H9 (cell line): ENCODE results near the gene SHANK3. TPM values are rescaled to one million over a fixed set of nuclear protein-coding genes. Genes with fewer than 3 reads are reported as not detected.

Experiments used
- DNase-seq: peaks from one replicate; pipeline ENCODE4 v3.0.0-alpha.2; 2017
- H2AFZ ChIP-seq: one replicate; pipeline ENCODE4 v1.6.1; 2013; ENCODE audit warnings: mild to moderate bottlenecking, low read length, control low read depth, moderate library complexity
- H2AK5ac ChIP-seq: 2 replicates; pipeline ENCODE4 v1.6.1; 2013; ENCODE audit warnings: low read length, control low read depth, mixed read lengths; ENCODE audit not compliant: insufficient read length
- H2BK120ac ChIP-seq: one replicate; pipeline ENCODE4 v1.6.1; 2013; ENCODE audit warnings: low read depth, mild to moderate bottlenecking, low read length, control low read depth, inconsistent platforms; ENCODE audit not compliant: poor library complexity, severe bottlenecking
- H2BK12ac ChIP-seq: 2 replicates; pipeline ENCODE4 v1.6.1; 2013; ENCODE audit warnings: low read length, control low read depth, mixed read lengths, low read depth; ENCODE audit not compliant: insufficient read length
- H2BK15ac ChIP-seq: 2 replicates; pipeline ENCODE4 v1.6.1; 2013; ENCODE audit warnings: low read depth, low read length, control low read depth
- H2BK20ac ChIP-seq: one replicate; pipeline ENCODE4 v1.6.1; 2013; ENCODE audit warnings: low read depth, mild to moderate bottlenecking, low read length, control low read depth, inconsistent platforms; ENCODE audit not compliant: poor library complexity, severe bottlenecking
- H2BK5ac ChIP-seq: 2 replicates; pipeline ENCODE4 v1.6.1; 2013; ENCODE audit warnings: low read length, control low read depth, mixed read lengths; ENCODE audit not compliant: insufficient read length
- H3K14ac ChIP-seq: 2 replicates; pipeline ENCODE4 v1.6.1; 2013; ENCODE audit warnings: low read length, control low read depth; ENCODE audit not compliant: insufficient read depth
- H3K18ac ChIP-seq: 2 replicates; pipeline ENCODE4 v1.6.1; 2013; ENCODE audit warnings: low read depth, mild to moderate bottlenecking, mixed read lengths, low read length, control low read depth; ENCODE audit not compliant: insufficient read length
- H3K23ac ChIP-seq: 2 replicates; pipeline ENCODE4 v1.6.1; 2013; ENCODE audit warnings: low read length, control low read depth, mixed read lengths, low read depth; ENCODE audit not compliant: insufficient read length
- H3K23me2 ChIP-seq: 2 replicates; pipeline ENCODE4 v1.6.1; 2013; ENCODE audit warnings: low read depth, mild to moderate bottlenecking, mixed read lengths, low read length, control low read depth; ENCODE audit not compliant: insufficient read length, poor library complexity, severe bottlenecking
- H3K27ac ChIP-seq: 2 replicates; pipeline ENCODE4 v1.5.1; 2013; ENCODE audit warnings: low read length, control low read depth, mixed read lengths, low read depth; ENCODE audit not compliant: insufficient read length
- H3K27me3 ChIP-seq: 2 replicates; pipeline ENCODE4 v1.6.1; 2013; ENCODE audit warnings: low read length, control low read depth, inconsistent platforms; ENCODE audit not compliant: insufficient read depth
- H3K4ac ChIP-seq: 2 replicates; pipeline ENCODE4 v1.6.1; 2013; ENCODE audit warnings: low read depth, mild to moderate bottlenecking, control low read depth, inconsistent platforms, low read length, moderate library complexity
- H3K4me1 ChIP-seq: 2 replicates; pipeline ENCODE4 v1.6.1; 2013; ENCODE audit warnings: low read length, control low read depth, inconsistent platforms; ENCODE audit not compliant: insufficient read depth
- H3K4me2 ChIP-seq: 2 replicates; pipeline ENCODE4 v1.6.1; 2013; ENCODE audit warnings: low read length, control low read depth, mixed read lengths; ENCODE audit not compliant: insufficient read length, insufficient read depth
- H3K56ac ChIP-seq: 2 replicates; pipeline ENCODE4 v1.6.1; 2013; ENCODE audit warnings: low read depth, mild to moderate bottlenecking, mixed read lengths, low read length, control low read depth; ENCODE audit not compliant: insufficient read length
- H3K79me1 ChIP-seq: 2 replicates; pipeline ENCODE4 v1.6.1; 2013; ENCODE audit warnings: low read depth, mild to moderate bottlenecking, moderate library complexity, low read length, control low read depth, inconsistent platforms; ENCODE audit not compliant: insufficient read depth, poor library complexity, severe bottlenecking
- H3K79me2 ChIP-seq: 2 replicates; pipeline ENCODE4 v1.6.1; 2013; ENCODE audit warnings: low read length, control low read depth, inconsistent platforms; ENCODE audit not compliant: insufficient read depth
- H3K9ac ChIP-seq: 2 replicates; pipeline ENCODE4 v1.6.1; 2013; ENCODE audit warnings: low read length, control low read depth, mixed read lengths; ENCODE audit not compliant: insufficient read length; ENCODE audit errors: extremely low read depth
- H3K9me3 ChIP-seq: one replicate; pipeline ENCODE4 v1.6.1; 2013; ENCODE audit warnings: low read depth, low read length, inconsistent platforms; ENCODE audit not compliant: control insufficient read depth
- H3T11ph ChIP-seq: one replicate; pipeline ENCODE4 v1.6.1; 2013; ENCODE audit warnings: mild to moderate bottlenecking, low read length, control low read depth, inconsistent platforms
- H4K20me1 ChIP-seq: one replicate; pipeline ENCODE4 v1.6.1; 2013; ENCODE audit not compliant: control insufficient read depth, insufficient read length, insufficient read depth
- H4K5ac ChIP-seq: 2 replicates; pipeline ENCODE4 v1.6.1; 2013; ENCODE audit warnings: low read depth, mild to moderate bottlenecking, mixed read lengths, low read length, control low read depth; ENCODE audit not compliant: insufficient read length
- H4K8ac ChIP-seq: replicated peaks from 2 replicates; pipeline ENCODE4 v1.6.1; 2013; ENCODE audit warnings: low read length, control low read depth, mixed read lengths, low read depth; ENCODE audit not compliant: insufficient read length
- H4K91ac ChIP-seq: 2 replicates; pipeline ENCODE4 v1.6.1; 2013; ENCODE audit warnings: low read depth, mild to moderate bottlenecking, moderate library complexity, mixed read lengths, low read length, control low read depth; ENCODE audit not compliant: insufficient read length
- H3K27ac Mint-ChIP-seq, 3 experiments: 2 replicates in 2 of 3; 3 replicates in 1 of 3; pipeline ENCODE4 v1.8.0; 2020 to 2021; ENCODE audit warnings: mixed read lengths in 3 of 3, mild to moderate bottlenecking in 1 of 3, moderate library complexity in 1 of 3
- H3K27me3 Mint-ChIP-seq: 2 replicates; pipeline ENCODE4 v1.8.0; 2021; ENCODE audit warnings: low read depth, mild to moderate bottlenecking, moderate library complexity, mixed read lengths
- H3K36me3 Mint-ChIP-seq, 3 experiments: 2 replicates in 2 of 3; 3 replicates in 1 of 3; pipeline ENCODE4 v1.8.0; 2020 to 2021; ENCODE audit warnings: low read depth in 3 of 3, mixed read lengths in 3 of 3; ENCODE audit not compliant: insufficient read depth in 1 of 3
- H3K4me1 Mint-ChIP-seq, 2 experiments: 2 replicates each; pipeline ENCODE4 v1.8.0; 2020; ENCODE audit warnings: mixed read lengths in 2 of 2
- H3K4me3 Mint-ChIP-seq, 2 experiments: 2 replicates in 1 of 2; 3 replicates in 1 of 2; pipeline ENCODE4 v1.8.0; 2020 to 2021; ENCODE audit warnings: mild to moderate bottlenecking in 2 of 2, mixed read lengths in 2 of 2, moderate library complexity in 1 of 2
- H3K9me3 Mint-ChIP-seq, 2 experiments: 2 replicates in 1 of 2; 3 replicates in 1 of 2; pipeline ENCODE4 v1.8.0; 2020; ENCODE audit warnings: mild to moderate bottlenecking in 2 of 2, mixed read lengths in 2 of 2, moderate library complexity in 1 of 2
- WGBS: extraction: QIAGEN DNeasy Blood & Tissue Kit; methylation state at CpG from one replicate; pipeline ENCODE4 v1.1.7; 2013; ENCODE audit warnings: missing lambda C conversion rate, low lambda C conversion rate, mixed read lengths; ENCODE audit not compliant: insufficient read length; ENCODE audit errors: extremely low coverage; 5-methylcytosine and 5-hydroxymethylcytosine counted together
- total RNA-seq: library from RNA; stranded (reverse); gene quantifications from 2 replicates; pipeline ENCODE4 v1.2.1, GENCODE V29; 2021
- TF ChIP-seq, protein P1 (sequence below): fragments of 200-600 bp; sonication (generic); conservative IDR thresholded peaks from 3 replicates; pipeline ENCODE4 v1.8.0; 2021; ENCODE audit warnings: antibody characterized with exemption, mild to moderate bottlenecking

SHANK3 gene
- total RNA-seq, 1 experiment from 2014 or later = 8.7 TPM

DNA sequence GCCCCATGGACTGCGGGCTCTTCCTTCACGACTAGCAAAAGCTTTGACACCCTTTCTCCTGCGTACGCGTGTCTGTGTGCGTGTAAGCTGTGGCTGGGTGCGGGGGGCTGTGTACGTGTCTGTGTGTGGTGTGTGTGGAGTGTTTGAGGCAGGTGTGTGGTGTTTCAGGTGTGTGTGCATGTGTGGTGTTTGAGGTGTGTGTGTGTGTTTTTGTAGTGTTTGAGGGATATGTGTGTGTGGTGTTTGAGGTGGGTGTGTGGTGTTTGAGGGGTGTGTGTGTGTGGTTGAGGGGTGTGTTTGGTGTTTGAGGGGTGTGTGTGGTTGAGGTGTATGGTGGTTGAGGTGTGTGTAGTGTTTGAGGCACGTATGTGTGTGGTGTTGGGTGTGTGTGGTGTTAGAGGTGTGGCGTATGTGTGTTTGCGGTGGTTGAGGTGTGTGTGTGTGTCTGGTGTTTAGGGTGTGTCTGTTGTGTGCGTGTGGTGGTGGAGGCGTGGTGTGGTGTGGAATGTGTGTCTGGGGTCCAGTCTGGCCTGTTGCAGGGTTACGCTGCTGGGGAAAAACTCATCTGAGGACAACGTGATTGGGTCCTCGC lies 44.0 kb upstream of the SHANK3 start:
- Histone ChIP-seq H3K9me3 (no peaks in the 10 kb centered on the region), H3T11ph (no peak overlapping the region), H2AFZ (no peak overlapping the region), H3K23me2 (peaks cover 18% of the 10 kb centered on the region), H2BK120ac (no peak overlapping the region), H3K56ac (no peak overlapping the region), H2BK15ac (no peak overlapping the region), H4K5ac (no peak overlapping the region), H3K4ac (no peak overlapping the region), H2AK5ac (no peak overlapping the region), H2BK5ac (no peak overlapping the region), H4K8ac (no peak overlapping the region), H3K79me2 (no peaks in the 10 kb centered on the region), H3K27me3 (peaks cover 4% of the 10 kb centered on the region; the same call in 1 of the 2 replicates), H3K27ac (no peak overlapping the region), H3K79me1 (no peaks in the 10 kb centered on the region), H4K91ac (no peak overlapping the region), H2BK12ac (no peak overlapping the region), H3K23ac (no peak overlapping the region), H3K14ac (0 out of 2 replicates have a peak overlapping the region, but pooled peaks have one; percentile 38), H2BK20ac (no peak overlapping the region), H3K9ac (peak overlapping the region; percentile 40), H4K20me1 (peaks cover 2% of the 10 kb centered on the region), H3K4me1 (peaks cover 5% of the 10 kb centered on the region; the same call in 1 of the 2 replicates), H3K18ac (no peak overlapping the region), H3K4me2 (peak overlapping the region; percentile 81)
- H3K4me3 Mint-ChIP-seq = peak overlapping the region; percentile 74 to 91
- no peaks in the 10 kb centered on the region for H3K9me3 Mint-ChIP-seq
- no peak overlapping the region; a peak in 1 of 7 replicates for H3K27ac Mint-ChIP-seq
- peaks cover 7 to 8% of the 10 kb centered on the region in 2 experiments for H3K4me1 Mint-ChIP-seq
- no peak for DNase-seq
- WGBS = 100% methylated on average over 4 of the region's 16 CpGs
- peaks cover 29% of the 10 kb centered on the region for H3K27me3 Mint-ChIP-seq
- H3K36me3 Mint-ChIP-seq = peaks cover 0 to 3% (median 0%) of the 10 kb centered on the region in 3 experiments; a peak in 2 of 7 replicates
- TF ChIP-seq, protein P1, sequence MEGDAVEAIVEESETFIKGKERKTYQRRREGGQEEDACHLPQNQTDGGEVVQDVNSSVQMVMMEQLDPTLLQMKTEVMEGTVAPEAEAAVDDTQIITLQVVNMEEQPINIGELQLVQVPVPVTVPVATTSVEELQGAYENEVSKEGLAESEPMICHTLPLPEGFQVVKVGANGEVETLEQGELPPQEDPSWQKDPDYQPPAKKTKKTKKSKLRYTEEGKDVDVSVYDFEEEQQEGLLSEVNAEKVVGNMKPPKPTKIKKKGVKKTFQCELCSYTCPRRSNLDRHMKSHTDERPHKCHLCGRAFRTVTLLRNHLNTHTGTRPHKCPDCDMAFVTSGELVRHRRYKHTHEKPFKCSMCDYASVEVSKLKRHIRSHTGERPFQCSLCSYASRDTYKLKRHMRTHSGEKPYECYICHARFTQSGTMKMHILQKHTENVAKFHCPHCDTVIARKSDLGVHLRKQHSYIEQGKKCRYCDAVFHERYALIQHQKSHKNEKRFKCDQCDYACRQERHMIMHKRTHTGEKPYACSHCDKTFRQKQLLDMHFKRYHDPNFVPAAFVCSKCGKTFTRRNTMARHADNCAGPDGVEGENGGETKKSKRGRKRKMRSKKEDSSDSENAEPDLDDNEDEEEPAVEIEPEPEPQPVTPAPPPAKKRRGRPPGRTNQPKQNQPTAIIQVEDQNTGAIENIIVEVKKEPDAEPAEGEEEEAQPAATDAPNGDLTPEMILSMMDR = no peak
